Pulmonary artery endothelial cell (primary cell): ENCODE data around the gene LCE7A. TPM values are rescaled to one million over a fixed set of nuclear protein-coding genes. Genes with fewer than 3 reads are reported as not detected.

Experiments
- DNase-seq: peaks from one replicate; pipeline ENCODE4 v3.0.0-alpha.2; 2011; ENCODE audit warnings: low read depth, low spot score
- total RNA-seq: library from RNA; depleted of rRNA; stranded (reverse); fragments of >200 nt; gene quantifications from 2 replicates; pipeline ENCODE4 v1.2.3, GENCODE V29; 2014

Gene LCE7A
- total RNA-seq = not detected in 2 replicates

- no peak for DNase-seq
Measured at GRCh38 chr1:152859696-152860095, at the start of gene LCE7A. LCE7A (plus strand) TSS chr1:152859996; CDS start chr1:152860698, 702 bp downstream.

- no peak for DNase-seq
Measured at GRCh38 chr1:152811050-152811449, 48.7 kb upstream of the LCE7A start.

GRCh38 chr1:152811671-152812070, 48.1 kb upstream of the LCE7A start, which contains the start of gene LCE1B:
LCE1B (plus strand) TSS chr1:152811971; CDS start chr1:152812447, 476 bp downstream.
- no peak for DNase-seq

- DNase-seq = no peak
Measured at GRCh38 chr1:152817309-152817708, 42.5 kb upstream of the LCE7A start.

GRCh38 chr1:152823294-152823693, 36.5 kb upstream of the LCE7A start:
- no peak for DNase-seq

- no peak for DNase-seq
Measured at GRCh38 chr1:152824964-152825363, 34.8 kb upstream of the LCE7A start.

GRCh38 chr1:152827173-152827572, 32.6 kb upstream of the LCE7A start, which contains the start of gene LCE1A:
LCE1A (plus strand) TSS chr1:152827473; CDS start chr1:152827473, 0 bp downstream.
- DNase-seq = no peak

GRCh38 chr1:152836870-152837269, 22.9 kb upstream of the LCE7A start:
- no peak for DNase-seq

GRCh38 chr1:152842556-152842955, 17.2 kb upstream of the LCE7A start, which contains the start of gene LCE6A:
LCE6A (plus strand) TSS chr1:152842856; CDS start chr1:152843521, 665 bp downstream.
- no peak for DNase-seq

GRCh38 chr1:152855661-152856060, 4.1 kb upstream of the LCE7A start:
- DNase-seq = no peak

- DNase-seq = no peak
Measured at GRCh38 chr1:152858062-152858461, 1.7 kb upstream of the LCE7A start.

GRCh38 chr1:152860129-152860528, 333 bp downstream of the LCE7A start:
- no peak for DNase-seq

GRCh38 chr1:152861374-152861773, 1.6 kb downstream of the LCE7A start:
- no peak for DNase-seq

GRCh38 chr1:152864443-152864842, 4.6 kb downstream of the LCE7A start:
- DNase-seq = no peak

- no peak for DNase-seq
Measured at GRCh38 chr1:152866321-152866720, 6.5 kb downstream of the LCE7A start.

GRCh38 chr1:152869808-152870419, 10.1 kb downstream of the LCE7A start:
- DNase-seq = peak; percentile 5

- no peak for DNase-seq
Measured at GRCh38 chr1:152870831-152871730, 11.3 kb downstream of the LCE7A start.

- DNase-seq = no peak
Measured at GRCh38 chr1:152871731-152872126, 11.9 kb downstream of the LCE7A start.

GRCh38 chr1:152873495-152873894, 13.7 kb downstream of the LCE7A start:
- no peak for DNase-seq

- DNase-seq = no peak
Measured at GRCh38 chr1:152876827-152877226, 17.0 kb downstream of the LCE7A start.

- DNase-seq = no peak
Measured at GRCh38 chr1:152878042-152878441, 18.2 kb downstream of the LCE7A start, which contains the start of gene SMCP. SMCP (plus strand) TSS chr1:152878322; CDS start chr1:152884423, 6,101 bp downstream.

GRCh38 chr1:152879559-152880198, 19.9 kb downstream of the LCE7A start:
- no peak for DNase-seq
